ENCODE data around the gene GDPGP1.

Gene GDPGP1

DNA sequence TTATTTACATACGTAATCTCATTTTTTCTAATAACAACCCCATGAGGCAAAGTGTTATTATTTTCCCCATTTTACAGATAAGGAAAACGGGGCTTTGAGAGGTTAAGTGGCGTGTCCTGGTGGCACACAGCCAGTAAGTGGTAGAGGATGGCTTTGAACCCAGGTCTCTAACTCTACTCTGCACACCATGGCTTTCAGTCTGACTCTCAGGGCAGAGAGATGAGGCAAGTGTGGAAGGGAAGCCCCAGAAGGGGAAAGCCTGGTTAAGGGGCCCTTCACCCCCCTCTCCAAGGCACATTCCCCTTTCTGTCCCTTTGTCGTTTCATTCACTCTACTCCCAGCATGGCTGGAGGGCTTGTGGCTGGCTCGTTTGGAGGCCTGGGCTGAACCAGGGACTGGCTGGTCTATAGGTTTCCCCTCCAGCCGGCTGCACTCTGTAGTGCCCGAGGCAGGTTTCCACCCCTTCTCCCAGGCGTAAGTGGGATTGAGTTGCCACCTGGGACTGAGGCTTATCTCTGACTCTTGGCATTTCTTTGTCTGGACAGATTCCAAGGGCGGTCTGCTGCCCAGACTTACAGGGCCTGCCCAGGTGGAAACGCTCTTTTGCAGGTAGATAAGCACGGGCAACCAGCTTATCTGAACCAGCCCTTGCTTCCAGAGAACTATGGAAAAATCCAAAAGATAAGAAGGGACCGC, 20.7 kb upstream of the GDPGP1 start:
- peaks cover 0 to 75% (median 38%) of the 10 kb centered on the region in 11 experiments; a peak in 19 of 22 replicates for H3K36me3 ChIP-seq
- no peaks in the 10 kb centered on the region for H3K9me3 ChIP-seq (replicated peaks in 1 of 11)
- TF ChIP-seq Cebpa-rat (IDR thresholded peaks at IDR 0.05) = no peak
- peak overlapping the region in 5 of 11 experiments; percentile 3 to 26 (median 14); a peak in 3 of 22 replicates for H3K9ac ChIP-seq
- peak overlapping the region in 5 of 11 experiments; percentile 3 to 22 (median 15); a peak in 3 of 22 replicates for H3K27ac ChIP-seq
- H3K4me1 ChIP-seq = peaks cover 57 to 70% (median 62%) of the 10 kb centered on the region in 10 experiments
- H3K4me3 ChIP-seq = no peak overlapping the region
- H4K20me1 ChIP-seq = peaks cover 6 to 92% (median 45%) of the 10 kb centered on the region in 11 experiments; a peak in 16 of 22 replicates
- no peaks in the 10 kb centered on the region for H3K27me3 ChIP-seq
- H3K4me2 ChIP-seq = peak overlapping the region; percentile 38 to 94 (median 83)

DNA sequence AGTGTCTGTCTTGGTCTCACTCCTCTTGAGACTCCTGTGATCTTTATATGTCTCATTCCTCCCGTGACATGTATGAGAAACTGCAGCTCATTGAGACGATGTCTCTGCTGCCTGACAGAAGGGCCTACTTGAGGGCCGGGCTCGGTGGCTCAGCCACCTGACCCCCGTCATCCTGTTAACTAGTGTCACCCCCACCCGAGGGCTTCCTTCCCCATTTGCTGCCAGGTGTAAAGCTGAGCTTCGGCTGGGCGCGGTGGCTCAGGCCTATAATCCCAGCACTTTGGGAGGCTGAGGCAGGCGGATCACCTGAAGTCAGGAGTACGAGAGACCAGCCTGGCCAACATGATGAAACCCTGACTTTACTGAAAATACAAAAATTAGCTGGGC, 20.2 kb upstream of the GDPGP1 start:
- no peak for TF ChIP-seq Cebpa-rat (IDR thresholded peaks at IDR 0.05)
- H4K20me1 ChIP-seq = peaks cover 6 to 92% (median 42%) of the 10 kb centered on the region in 11 experiments; a peak in 16 of 22 replicates
- peaks cover 57 to 65% (median 64%) of the 10 kb centered on the region in 10 experiments for H3K4me1 ChIP-seq
- no peaks in the 10 kb centered on the region for H3K9me3 ChIP-seq (replicated peaks in 1 of 11)
- peak overlapping the region in 4 of 11 experiments; percentile 3 to 26 (median 9); a peak in 1 of 22 replicates for H3K9ac ChIP-seq
- peaks cover 0 to 76% (median 36%) of the 10 kb centered on the region in 11 experiments; a peak in 19 of 22 replicates for H3K36me3 ChIP-seq
- H3K4me3 ChIP-seq = no peak overlapping the region
- H3K27me3 ChIP-seq = no peaks in the 10 kb centered on the region
- peak overlapping the region in 3 of 11 experiments; percentile 3 to 21 (median 7); a peak in 1 of 22 replicates for H3K27ac ChIP-seq
- peak overlapping the region; percentile 38 to 94 (median 83) for H3K4me2 ChIP-seq

DNA sequence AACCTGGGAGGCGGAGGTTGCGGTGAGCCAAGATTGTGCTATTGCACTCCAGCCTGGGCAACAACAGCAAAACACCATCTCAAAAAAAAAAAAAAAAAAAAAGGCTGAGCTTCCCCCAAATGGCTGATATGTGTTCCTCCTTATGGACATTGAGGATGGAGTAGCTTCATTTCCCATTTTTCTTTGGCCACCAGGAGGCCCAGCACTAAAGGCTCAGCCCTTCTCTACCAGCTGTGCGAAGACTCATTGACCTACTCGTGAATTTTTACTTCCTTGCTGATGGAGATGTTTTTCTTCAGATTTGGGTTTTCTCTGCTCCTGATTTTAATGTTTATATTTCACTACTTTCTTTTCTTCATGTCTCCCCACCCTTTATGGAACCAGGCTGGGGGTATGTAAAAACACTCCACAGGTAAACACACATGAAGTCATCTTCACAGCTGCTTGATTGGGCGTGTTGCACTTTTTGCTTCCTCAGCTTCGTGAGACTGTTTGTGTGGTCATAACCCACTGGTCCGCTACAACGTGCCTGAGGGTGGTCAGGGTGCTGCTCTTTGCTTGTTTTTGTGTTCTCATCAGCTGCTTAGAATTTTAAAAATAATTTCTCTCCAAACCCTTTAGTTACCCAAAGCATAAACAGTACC, 19.3 kb upstream of the GDPGP1 start:
- Histone ChIP-seq H3K27ac (no peak overlapping the region), H3K9me3 (replicated peaks in 1 of 11) (no peaks in the 10 kb centered on the region), H3K36me3 (peaks cover 0 to 76% (median 30%) of the 10 kb centered on the region in 11 experiments; a peak in 19 of 22 replicates), H3K9ac (no peak overlapping the region), H3K4me1 (peaks cover 58 to 67% (median 64%) of the 10 kb centered on the region in 10 experiments), H3K27me3 (no peaks in the 10 kb centered on the region), H4K20me1 (peaks cover 6 to 93% (median 39%) of the 10 kb centered on the region in 11 experiments; a peak in 16 of 22 replicates), H3K4me3 (no peak overlapping the region), H3K4me2 (peak overlapping the region in 6 of 11 experiments; percentile 42 to 94 (median 89); a peak in 6 of 22 replicates)
- no peak for TF ChIP-seq Cebpa-rat (IDR thresholded peaks at IDR 0.05)

DNA sequence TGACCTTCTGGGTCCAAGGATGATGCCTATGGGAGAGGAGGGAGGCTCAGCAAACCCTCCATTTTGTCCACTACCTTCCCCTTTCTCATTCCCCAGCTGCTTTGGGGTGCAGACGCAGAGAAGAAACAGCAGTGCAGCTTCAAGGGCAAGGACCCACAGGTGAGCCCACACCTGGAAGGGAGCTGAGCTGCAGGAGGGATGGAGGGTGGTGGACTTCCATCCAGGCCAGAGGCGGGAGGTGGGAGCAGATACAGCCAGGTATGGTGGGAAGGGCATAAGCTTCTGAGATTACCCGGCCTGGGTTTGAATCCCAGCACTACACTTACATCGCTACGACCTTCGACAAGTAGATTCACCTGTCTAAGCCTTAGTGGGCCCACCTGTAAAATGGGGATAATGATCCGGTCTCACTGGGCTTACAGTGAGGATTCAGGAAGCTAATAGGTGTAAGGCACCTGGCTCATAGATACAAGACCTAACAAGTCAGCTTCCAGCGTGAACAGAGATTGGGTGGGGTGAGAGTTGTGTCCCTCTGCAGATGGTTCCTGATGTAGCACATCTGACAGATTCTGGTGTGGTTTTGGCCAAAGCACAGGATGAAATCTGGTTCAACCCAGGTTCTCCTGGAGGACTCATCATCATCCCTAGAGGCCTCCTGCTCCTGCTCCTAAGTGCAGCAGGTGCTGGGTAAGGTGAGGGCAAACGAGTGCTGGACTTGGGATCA, 16.2 kb upstream of the GDPGP1 start:
- Histone ChIP-seq H3K27me3 (no peaks in the 10 kb centered on the region), H3K9ac (peak overlapping the region in 1 of 11 experiments; percentile 7; a peak in 1 of 22 replicates), H4K20me1 (peaks cover 7 to 76% (median 19%) of the 10 kb centered on the region in 11 experiments; a peak in 16 of 22 replicates), H3K4me1 (peaks cover 30 to 63% (median 56%) of the 10 kb centered on the region in 10 experiments), H3K4me2 (no peak overlapping the region), H3K36me3 (peaks cover 5 to 87% (median 33%) of the 10 kb centered on the region in 11 experiments; a peak in 19 of 22 replicates), H3K9me3 (replicated peaks in 1 of 11) (no peaks in the 10 kb centered on the region), H3K4me3 (no peak overlapping the region), H3K27ac (no peak overlapping the region)
- no peak for TF ChIP-seq Cebpa-rat (IDR thresholded peaks at IDR 0.05)

DNA sequence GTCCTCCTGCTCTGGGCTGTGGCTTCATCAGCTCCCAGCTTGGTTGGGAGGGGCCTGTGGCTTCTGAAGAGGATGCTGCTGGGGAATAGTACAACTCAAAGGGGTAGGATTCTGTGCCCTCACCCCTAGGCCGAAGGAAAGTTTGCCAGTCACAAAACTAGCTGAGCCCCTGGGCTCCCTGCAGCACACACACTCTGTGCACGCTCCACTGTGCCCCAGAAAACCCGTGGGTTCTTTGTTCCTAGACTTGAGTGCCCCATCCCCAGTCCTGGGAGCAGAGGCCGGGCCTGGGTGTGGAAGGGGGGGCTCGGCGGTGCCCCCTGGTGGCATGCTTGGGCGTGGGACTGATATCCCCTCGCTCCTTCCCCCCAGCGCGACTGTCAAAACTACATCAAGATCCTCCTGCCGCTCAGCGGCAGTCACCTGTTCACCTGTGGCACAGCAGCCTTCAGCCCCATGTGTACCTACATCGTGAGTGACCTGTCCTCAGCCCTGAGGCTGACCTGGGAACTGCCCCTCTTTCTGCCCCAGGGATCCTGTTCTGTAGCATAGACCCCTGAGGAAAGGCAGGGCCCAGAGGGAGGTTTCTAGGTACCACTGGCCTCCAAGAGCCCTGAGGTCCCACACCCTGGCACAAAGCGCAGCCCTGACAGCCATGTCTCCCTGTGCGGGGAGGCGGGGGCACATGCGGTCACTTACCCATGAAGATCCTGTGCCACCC, 14.4 kb upstream of the GDPGP1 start:
- TF ChIP-seq Cebpa-rat (IDR thresholded peaks at IDR 0.05) = no peak
- Histone ChIP-seq H4K20me1 (peaks cover 0 to 79% (median 13%) of the 10 kb centered on the region in 11 experiments; a peak in 14 of 22 replicates), H3K27ac (0 out of 22 replicates have a peak overlapping the region, but pooled peaks of 1 of the 11 experiments have one; percentile 19), H3K4me2 (peak overlapping the region in 10 of 11 experiments; percentile 2 to 47 (median 38); a peak in 13 of 22 replicates), H3K9me3 (replicated peaks in 1 of 11) (no peaks in the 10 kb centered on the region), H3K27me3 (no peaks in the 10 kb centered on the region), H3K36me3 (peaks cover 18 to 95% (median 48%) of the 10 kb centered on the region in 11 experiments), H3K4me1 (peaks cover 12 to 63% (median 56%) of the 10 kb centered on the region in 10 experiments), H3K9ac (peak overlapping the region in 3 of 11 experiments; percentile 10 to 38 (median 19); a peak in 2 of 22 replicates), H3K4me3 (no peak overlapping the region)

DNA sequence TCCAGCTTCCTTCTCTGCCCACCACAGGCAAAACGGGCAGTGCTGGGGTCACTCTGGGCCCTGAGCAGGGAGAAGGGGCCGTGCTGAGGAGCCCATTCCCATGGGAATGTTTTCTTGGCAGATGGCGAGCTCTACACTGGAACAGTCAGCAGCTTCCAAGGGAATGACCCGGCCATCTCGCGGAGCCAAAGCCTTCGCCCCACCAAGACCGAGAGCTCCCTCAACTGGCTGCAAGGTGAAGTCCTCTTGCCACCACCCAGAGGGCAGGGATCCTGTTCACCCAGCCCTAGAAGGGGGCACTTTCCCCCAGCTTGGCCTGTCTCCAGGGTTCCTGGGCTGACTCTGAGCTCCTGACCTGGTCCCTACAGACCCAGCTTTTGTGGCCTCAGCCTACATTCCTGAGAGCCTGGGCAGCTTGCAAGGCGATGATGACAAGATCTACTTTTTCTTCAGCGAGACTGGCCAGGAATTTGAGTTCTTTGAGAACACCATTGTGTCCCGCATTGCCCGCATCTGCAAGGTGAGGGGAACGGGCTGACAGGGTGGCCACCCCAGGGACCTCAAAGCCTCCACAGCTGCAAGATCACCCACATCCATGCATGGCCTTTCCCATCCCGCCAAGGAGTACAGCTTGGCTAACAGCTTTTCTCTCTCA, 12.6 kb upstream of the GDPGP1 start:
- H3K9me3 ChIP-seq (replicated peaks in 1 of 11) = no peaks in the 10 kb centered on the region
- no peak for TF ChIP-seq Cebpa-rat (IDR thresholded peaks at IDR 0.05)
- peaks cover 5 to 67% (median 59%) of the 10 kb centered on the region in 10 experiments; a peak in 18 of 20 replicates for H3K4me1 ChIP-seq
- peaks cover 0 to 77% (median 22%) of the 10 kb centered on the region in 11 experiments; a peak in 15 of 22 replicates for H4K20me1 ChIP-seq
- peak overlapping the region in 8 of 11 experiments; percentile 22 to 62 (median 44); a peak in 14 of 22 replicates for H3K4me2 ChIP-seq
- no peak overlapping the region for H3K4me3 ChIP-seq
- H3K27me3 ChIP-seq = no peaks in the 10 kb centered on the region
- peaks cover 36 to 96% (median 66%) of the 10 kb centered on the region in 11 experiments for H3K36me3 ChIP-seq
- peak overlapping the region in 5 of 11 experiments; percentile 7 to 53 (median 22); a peak in 5 of 22 replicates for H3K9ac ChIP-seq
- peak overlapping the region in 1 of 11 experiments; percentile 15; a peak in 1 of 22 replicates for H3K27ac ChIP-seq

DNA sequence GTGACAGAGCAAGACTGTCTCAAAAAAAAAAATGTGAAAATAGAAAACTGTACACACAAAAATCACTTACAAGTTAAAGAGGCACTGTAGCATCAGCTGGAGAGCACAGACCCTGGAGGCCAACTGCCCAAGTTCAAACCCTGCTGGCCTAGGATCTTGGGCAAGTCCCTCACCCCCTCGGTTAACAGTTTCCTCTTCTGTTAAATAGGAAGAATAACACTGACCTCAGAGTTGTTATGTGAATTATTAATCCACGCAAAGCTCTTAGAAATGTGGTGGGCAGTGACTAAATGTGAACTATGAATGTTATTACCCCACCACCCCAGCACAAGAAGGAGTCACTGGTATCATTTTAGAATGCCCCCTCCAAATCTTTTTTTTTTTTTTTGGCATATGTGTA, 11.5 kb upstream of the GDPGP1 start:
- H4K20me1 ChIP-seq = peaks cover 0 to 78% (median 19%) of the 10 kb centered on the region in 11 experiments; a peak in 16 of 22 replicates
- H3K4me2 ChIP-seq = peak overlapping the region in 4 of 11 experiments; percentile 30 to 70 (median 54); a peak in 2 of 22 replicates
- H3K27ac ChIP-seq = no peak overlapping the region
- peaks cover 5 to 67% (median 59%) of the 10 kb centered on the region in 10 experiments; a peak in 18 of 20 replicates for H3K4me1 ChIP-seq
- H3K27me3 ChIP-seq = no peaks in the 10 kb centered on the region
- no peaks in the 10 kb centered on the region for H3K9me3 ChIP-seq (replicated peaks in 1 of 11)
- H3K9ac ChIP-seq = no peak overlapping the region
- no peak overlapping the region for H3K4me3 ChIP-seq
- H3K36me3 ChIP-seq = peaks cover 48 to 96% (median 72%) of the 10 kb centered on the region in 11 experiments
- TF ChIP-seq Cebpa-rat (IDR thresholded peaks at IDR 0.05) = no peak

All from BLaER1 treated with 17β-estradiol and CSF1 and Interleukin-3, amounts not matched to agents 10 nM and 100 nM (cell line).